Ishikawa (cell line): ENCODE data around the gene SH3PXD2A.

Experiments used
- CEBPB ChIP-seq: IDR thresholded peaks from 2 replicates; pipeline ENCODE4 v1.6.1; 2012
- CREB1 ChIP-seq: IDR thresholded peaks from 2 replicates; pipeline ENCODE4 v1.6.1; 2012; ENCODE audit warnings: low read depth
- EP300 ChIP-seq: IDR thresholded peaks from 2 replicates; pipeline ENCODE4 v1.6.1; 2012; ENCODE audit warnings: borderline replicate concordance
- MAX ChIP-seq: IDR thresholded peaks from 2 replicates; pipeline ENCODE4 v1.6.1; 2012
- NFIC ChIP-seq: IDR thresholded peaks from 2 replicates; pipeline ENCODE4 v1.6.1; 2012
- RAD21 ChIP-seq: IDR thresholded peaks from 2 replicates; pipeline ENCODE4 v1.6.1; 2012; ENCODE audit warnings: low read depth
- REST ChIP-seq: IDR thresholded peaks from 2 replicates; pipeline ENCODE4 v1.6.1; 2012; ENCODE audit warnings: low read depth, mild to moderate bottlenecking
- TAF1 ChIP-seq: IDR thresholded peaks from 2 replicates; pipeline ENCODE4 v1.6.1; 2012; ENCODE audit warnings: low read depth, mild to moderate bottlenecking
- TCF12 ChIP-seq: IDR thresholded peaks from 2 replicates; pipeline ENCODE4 v1.6.1; 2012; ENCODE audit warnings: low read depth
- USF1 ChIP-seq: IDR thresholded peaks from 2 replicates; pipeline ENCODE4 v1.6.1; 2012
- YY1 ChIP-seq: IDR thresholded peaks from 2 replicates; pipeline ENCODE4 v1.6.1; 2012; ENCODE audit warnings: low read depth
- ZBTB7A ChIP-seq: IDR thresholded peaks from 2 replicates; pipeline ENCODE4 v1.6.1; 2012; ENCODE audit warnings: low read depth

- TF ChIP-seq TCF12 (no peak), CEBPB (no peak), MAX (no peak), RAD21 (no peak), TAF1 (no peak), REST (no peak), YY1 (no peak), USF1 (no peak), EP300 (no peak), CREB1 (no peak), ZBTB7A (no peak), NFIC (no peak)
Measured at GRCh38 chr10:103901299-103901698, 45.9 kb upstream of the SH3PXD2A start.
